WI38 (cell line): ENCODE data around the gene PTPN3.
"Not testable (repeated sequence)": the region's sequence is repeated elsewhere in the genome, so short reads cannot be mapped to it uniquely, and the experiment has no call there.

Source experiments
- H3K4me3 ChIP-seq: 2 replicates; pipeline ENCODE4 v1.5.1; 2011; ENCODE audit warnings: low read depth, mild to moderate bottlenecking, control low read depth, low read length
- CTCF ChIP-seq: IDR thresholded peaks from 2 replicates; pipeline ENCODE4 v1.5.1; 2012; ENCODE audit warnings: low read depth, mild to moderate bottlenecking, control low read depth, low read length

Gene PTPN3

GRCh38 chr9:109513871-109514270, 15.8 kb upstream of the PTPN3 start:
- no peak overlapping the region for H3K4me3 ChIP-seq
- no peak for TF ChIP-seq CTCF

GRCh38 chr9:109512170-109512756, 14.2 kb upstream of the PTPN3 start:
- H3K4me3 ChIP-seq: no peak overlapping the region

GRCh38 chr9:109510506-109510905, 12.4 kb upstream of the PTPN3 start:
- no peak for TF ChIP-seq CTCF
- H3K4me3 ChIP-seq: no peak overlapping the region

More at GRCh38 chr9:109512170-109512756, 14.2 kb upstream of the PTPN3 start:
- TF ChIP-seq CTCF: no peak

GRCh38 chr9:109510042-109510441, 11.9 kb upstream of the PTPN3 start:
- H3K4me3 ChIP-seq: not testable (repeated sequence)

- no peak overlapping the region for H3K4me3 ChIP-seq
- TF ChIP-seq CTCF: no peak
These were observed 11.5 kb upstream of the PTPN3 start for GRCh38 chr9:109509611-109510010.

GRCh38 chr9:109507421-109507838, 9.3 kb upstream of the PTPN3 start:
- no peak for TF ChIP-seq CTCF
- no peak overlapping the region for H3K4me3 ChIP-seq

GRCh38 chr9:109506097-109506712, 8.1 kb upstream of the PTPN3 start:
- H3K4me3 ChIP-seq: no peak overlapping the region
- TF ChIP-seq CTCF: no peak

GRCh38 chr9:109504689-109505088, 6.6 kb upstream of the PTPN3 start:
- H3K4me3 ChIP-seq: no peak overlapping the region
- no peak for TF ChIP-seq CTCF
